HG02943 (cell line): ENCODE results near the gene SUMF1.

Experiments used
- ATAC-seq: cut with Tn5 transposase; IDR thresholded peaks from one replicate; pipeline ENCODE4 v1.9.1; 2021; ENCODE audit warnings: mild to moderate bottlenecking, low read depth, moderate library complexity; ENCODE audit not compliant: unreplicated experiment

Gene SUMF1

DNA sequence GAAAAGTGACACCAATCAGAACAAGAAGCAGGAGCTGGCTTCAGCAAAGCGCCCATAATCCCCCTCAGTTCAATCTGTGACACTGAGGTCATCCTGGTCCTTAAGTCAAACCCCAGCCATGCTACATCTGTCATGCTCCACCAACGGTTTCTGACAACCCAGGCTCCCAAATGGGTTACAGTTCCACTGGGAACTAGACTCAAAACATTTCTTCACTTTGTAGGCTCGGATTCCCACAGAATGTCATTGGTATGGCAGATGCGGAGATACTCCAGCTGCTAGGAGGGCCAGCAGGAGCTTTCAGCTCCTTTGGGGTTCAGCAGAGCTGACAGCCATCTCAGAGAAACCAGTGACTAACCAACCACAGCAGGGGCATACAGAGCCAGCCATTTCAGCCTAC is 48.9 kb downstream of the SUMF1 start:
- ATAC-seq: no peak

DNA sequence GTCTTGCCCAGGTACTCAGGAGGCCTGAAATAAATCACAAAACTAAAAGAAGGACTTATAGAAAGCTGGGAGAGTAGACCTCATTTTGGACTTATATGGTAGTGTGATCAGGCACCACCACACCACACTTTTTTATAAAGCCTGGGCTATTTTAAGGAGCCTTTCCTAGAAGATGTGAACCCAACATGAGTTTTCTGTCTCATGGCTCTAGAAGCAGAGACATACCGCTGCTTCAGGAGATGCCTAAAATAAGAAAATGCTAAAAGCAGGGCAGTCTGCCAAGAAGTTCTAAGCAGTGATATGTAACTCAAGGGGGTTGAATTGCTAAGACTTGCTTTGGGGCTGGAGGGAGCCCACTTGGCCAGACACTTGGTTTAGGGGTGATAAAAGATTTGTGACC is 49.6 kb downstream of the SUMF1 start:
- ATAC-seq: no peak

DNA sequence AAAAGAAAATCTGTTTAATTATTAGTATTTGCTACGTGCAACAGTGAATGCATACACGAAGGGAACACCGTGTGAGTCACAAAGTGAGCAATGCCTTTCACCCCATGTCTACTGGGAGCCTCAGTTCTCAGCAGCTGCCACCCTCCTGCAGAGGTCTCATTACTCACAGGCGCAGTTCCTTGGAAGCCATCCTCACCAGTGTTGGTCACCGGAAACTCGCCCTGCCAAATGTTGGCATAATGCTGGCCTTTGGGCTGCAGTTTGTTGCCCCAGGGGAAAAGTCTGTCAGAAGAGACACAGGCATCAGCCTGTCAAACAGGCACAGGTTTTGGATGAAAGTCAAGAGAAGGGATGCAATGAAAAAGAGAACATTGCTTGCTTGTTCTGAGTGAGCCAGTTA is 50.1 kb downstream of the SUMF1 start:
- ATAC-seq: no peak

DNA sequence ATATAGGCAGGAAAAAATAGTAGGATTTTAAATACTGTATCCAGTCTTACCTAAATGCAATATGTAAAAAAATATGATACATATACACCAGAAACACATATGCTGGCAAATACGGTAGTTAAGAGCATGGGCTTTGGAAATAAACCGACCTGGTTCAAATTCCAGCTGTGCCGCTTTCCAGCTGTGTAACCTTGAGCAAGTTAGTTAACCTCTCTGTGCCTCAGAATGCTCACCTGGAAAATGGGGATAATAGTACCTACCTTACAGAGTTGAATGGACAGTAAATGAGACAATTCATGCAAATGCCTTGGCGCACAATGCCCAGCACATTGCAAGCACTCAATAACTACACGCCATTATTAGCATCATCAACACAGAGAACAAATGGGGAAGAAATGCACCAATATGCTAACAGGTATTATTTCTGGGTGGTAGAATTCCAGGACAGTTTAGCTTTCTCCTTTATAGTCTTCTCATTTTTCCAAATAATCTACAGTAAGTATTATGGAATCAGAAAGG is 50.6 kb downstream of the SUMF1 start:
- ATAC-seq: no peak

- no peak for ATAC-seq
Observed at GRCh38 chr3:4413467-4413866, 53.6 kb downstream of the SUMF1 start.

DNA sequence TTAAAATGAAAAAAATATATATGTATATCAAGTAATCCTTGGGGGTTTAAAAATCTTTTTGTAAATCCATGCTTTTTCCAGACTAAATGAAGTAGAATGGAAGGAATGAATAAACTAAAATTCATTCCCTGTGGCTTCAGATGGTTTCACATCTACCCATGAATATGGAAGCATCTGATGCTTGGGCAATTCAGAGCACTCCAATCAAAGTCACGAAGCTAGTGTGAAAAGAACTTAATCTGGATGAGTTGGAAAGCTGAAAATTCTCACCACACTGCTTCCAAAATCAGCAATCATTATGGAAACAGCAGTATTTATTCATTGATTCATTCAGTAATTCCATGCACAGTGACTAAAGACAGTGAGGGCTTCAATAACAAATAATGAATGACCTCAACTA is 55.2 kb downstream of the SUMF1 start:
- no peak for ATAC-seq

GRCh38 chr3:4411236-4411635 is 55.8 kb downstream of the SUMF1 start:
- no peak for ATAC-seq

GRCh38 chr3:4410606-4411005 is 56.5 kb downstream of the SUMF1 start:
- no peak for ATAC-seq

- no peak for ATAC-seq
Observed at GRCh38 chr3:4409971-4410573, 57.0 kb downstream of the SUMF1 start.

DNA sequence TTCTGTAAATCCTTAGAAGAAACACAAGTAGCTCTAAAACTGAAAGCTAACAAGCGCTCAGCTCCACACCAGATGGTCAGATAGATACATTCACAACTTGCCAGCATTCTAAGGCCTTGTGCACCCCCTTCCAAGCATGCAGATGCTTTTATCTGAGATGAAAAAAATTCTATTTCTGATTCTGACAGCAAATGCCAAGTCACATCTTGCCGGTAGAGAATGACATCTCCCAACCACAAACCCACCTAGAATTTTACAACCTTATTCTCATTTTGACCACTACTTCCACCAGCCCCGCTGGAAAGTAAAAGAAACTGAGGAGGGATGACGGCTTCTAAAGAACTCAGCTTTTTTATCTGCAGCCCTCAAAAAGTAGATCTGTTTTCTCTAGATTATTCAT is 57.7 kb downstream of the SUMF1 start:
- ATAC-seq: no peak

DNA sequence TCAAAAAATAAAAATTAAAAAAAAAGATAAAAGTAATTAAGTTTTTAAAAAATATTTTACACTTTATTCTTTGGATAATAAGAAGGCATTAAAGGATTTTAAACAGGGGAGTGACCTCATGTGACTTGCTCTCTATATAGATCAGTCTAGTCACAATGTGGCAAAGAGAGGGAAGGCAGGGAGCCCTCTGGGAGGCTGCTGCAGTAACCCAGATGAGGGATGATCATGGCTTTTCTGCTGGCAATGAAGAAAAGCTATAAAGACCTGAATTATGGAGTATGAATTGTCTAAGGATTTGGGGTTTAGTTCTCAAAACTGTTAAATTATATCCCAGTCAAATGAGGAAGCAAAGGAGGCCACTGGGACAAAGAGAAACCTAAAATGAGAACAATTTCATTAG is 58.1 kb downstream of the SUMF1 start:
- ATAC-seq: no peak

DNA sequence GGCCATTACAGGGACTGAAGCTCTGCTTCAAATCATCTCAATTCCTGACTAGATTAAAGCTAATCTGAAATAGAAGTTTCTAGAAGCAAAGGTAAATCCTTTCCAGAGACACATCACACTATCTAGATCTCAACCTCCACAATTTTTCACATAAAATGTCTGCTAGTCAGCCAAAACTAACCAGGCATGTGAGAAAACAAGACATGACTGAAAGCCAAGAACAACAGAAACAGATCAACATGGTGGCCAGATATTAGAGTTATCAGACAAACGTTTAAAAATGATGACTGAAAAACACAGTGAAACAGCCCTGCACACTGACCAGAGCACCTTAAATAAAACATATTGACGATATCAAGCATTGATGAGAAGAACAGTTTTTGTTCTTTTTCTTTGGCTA is 59.1 kb downstream of the SUMF1 start:
- no peak for ATAC-seq

DNA sequence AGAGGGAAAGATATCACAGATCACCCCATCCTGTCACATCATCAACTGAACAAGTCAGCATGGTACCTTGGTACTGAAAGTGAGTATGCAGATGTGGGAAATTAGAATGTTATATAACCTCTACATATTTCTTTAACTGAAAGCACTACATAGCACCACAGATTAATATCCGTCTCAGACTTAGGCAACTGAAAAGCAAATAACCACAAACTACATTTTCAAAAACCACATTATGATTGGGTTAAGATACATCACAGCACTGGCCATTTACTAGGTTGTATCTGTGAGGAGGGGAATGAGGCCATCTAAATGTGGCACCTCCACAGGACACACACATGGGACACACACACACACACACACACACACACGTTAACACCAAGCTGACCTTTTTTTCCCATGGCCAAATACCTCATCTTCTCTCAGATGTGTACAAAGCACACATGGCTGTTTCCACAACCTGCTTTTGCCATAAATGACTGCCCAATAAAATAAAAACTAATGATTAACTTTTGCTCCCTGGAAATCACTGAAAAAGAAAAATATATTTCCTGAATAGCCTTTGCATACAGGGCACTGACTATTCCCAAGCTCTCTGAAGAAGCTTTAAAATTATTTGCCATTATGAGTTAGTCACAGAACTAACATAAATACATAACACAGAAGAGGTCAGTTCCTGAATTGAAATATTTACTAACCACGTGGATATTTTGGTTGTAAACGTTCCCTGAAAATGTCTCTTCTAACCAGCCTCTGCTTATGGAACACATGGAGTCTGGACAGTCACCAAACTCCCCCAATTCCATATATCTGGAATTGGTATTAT is 60.1 kb downstream of the SUMF1 start:
- peak; percentile 79 for ATAC-seq

DNA sequence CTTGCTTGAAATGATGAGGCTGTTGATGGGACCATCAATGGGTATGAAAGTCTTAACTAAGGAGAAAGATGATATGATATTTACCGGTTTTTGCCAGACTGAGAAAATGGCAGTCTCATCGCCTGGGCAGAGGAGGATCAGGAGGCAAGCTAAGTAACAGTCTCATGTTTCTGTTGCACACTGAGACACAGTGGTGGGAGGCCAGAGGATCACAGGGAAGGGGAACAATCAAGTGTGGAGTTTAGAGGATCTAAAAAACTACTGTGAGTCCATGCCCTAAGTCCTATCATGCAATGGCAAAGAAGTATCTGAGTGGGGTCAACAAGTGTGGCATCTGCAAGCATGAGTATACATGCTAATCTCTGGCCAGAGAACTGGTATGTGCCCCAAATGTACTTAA is 62.2 kb downstream of the SUMF1 start:
- ATAC-seq: no peak

DNA sequence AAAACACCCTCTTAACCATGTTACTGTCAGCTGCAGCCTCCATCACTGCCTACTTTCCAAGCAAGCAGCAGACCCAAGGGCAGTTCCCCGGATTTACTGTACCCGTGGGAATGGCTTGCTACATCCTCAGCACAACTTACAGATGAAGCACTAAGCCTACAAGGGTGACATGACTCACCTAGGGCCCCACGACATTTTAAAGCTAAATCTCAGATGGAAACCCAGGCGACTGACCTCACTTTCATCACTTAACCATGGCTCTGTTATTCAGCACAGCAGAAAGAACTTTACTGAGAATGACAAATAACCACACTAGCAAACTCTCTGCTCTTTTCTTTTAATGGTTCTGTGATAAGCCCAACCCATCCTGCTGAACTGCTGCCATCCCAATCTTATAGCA is 65.6 kb downstream of the SUMF1 start:
- no peak for ATAC-seq

GRCh38 chr3:4399476-4399875 is 67.6 kb downstream of the SUMF1 start:
- no peak for ATAC-seq

DNA sequence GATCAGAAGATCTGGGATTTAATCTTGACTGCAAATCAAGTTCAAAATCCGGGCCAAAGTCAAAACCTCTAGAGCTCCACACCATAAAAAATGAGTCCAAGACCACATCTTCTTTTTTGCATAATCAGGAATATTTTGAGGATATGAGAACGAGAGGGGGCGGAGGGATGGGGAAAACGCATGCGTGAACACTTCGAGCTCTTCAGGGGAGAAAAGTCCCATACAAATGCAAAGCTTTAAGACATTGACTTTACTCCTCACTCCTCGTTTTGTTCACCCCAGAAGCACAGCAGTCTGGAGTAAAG is 68.2 kb downstream of the SUMF1 start:
- ATAC-seq: no peak

DNA sequence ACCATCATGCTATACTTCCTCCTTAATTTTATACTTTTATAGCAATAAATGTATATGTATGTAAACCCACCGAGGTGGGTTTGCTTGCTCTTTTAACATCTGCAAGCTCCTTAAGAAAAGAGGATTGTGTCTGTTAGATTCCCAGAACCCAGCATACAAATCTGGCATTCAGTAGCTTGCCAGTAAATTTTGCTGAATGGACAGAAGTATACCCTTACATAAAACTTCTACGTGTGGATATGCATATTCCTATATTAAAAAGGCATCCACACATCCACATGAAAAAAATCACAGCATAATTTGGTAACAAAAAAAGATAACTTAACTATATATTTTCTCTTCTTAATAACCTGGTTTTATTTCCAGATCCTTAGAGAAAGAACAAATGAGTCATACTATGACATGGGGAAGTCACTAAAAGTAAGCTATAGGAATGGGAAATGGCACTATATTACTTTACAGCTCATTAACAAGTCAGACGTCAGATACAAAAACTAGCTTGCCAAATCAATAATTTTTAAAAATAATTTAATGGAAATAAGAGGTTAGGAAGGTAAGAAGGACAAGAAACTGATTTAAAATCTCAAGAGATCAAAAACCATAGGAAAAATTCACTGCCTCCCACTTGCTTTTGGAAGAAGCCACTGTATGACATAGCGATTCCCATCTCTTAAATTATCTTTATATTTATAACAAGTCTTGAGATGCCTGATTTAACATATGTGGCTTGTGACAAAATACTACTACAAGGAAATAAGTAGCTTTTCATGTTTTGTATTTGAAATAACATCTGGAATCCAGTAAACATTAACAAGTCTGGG is 68.7 kb downstream of the SUMF1 start:
- ATAC-seq: no peak

GRCh38 chr3:4397466-4397865 is 69.6 kb downstream of the SUMF1 start:
- no peak for ATAC-seq

- ATAC-seq: no peak
Observed at GRCh38 chr3:4396542-4396941, 70.5 kb downstream of the SUMF1 start.

- no peak for ATAC-seq
Observed at GRCh38 chr3:4396006-4396405, 71.1 kb downstream of the SUMF1 start.
